ENCODE measurements around the gene CMTR1. TPM values are rescaled to one million over a fixed set of nuclear protein-coding genes. Genes with fewer than 3 reads are reported as not detected.

Gene CMTR1
- total and polyA plus RNA-seq, 8 donors, result 13.4 to 31.0 (median 17.2) TPM

GRCh38 chr6:37433657-37434271, 743 bp downstream of the CMTR1 start:
- Histone ChIP-seq H3K9me3 (no peaks in the 10 kb centered on the region), H3K4me3 (peak overlapping the region; percentile 73 to 88 (median 79)), H3K27me3 (no peaks in the 10 kb centered on the region), H3K4me1 (peaks cover 7 to 11% (median 10%) of the 10 kb centered on the region in 3 donors), H3K27ac (peak overlapping the region; percentile 69 to 79 (median 76)), H3K36me3 (peaks cover 0 to 12% (median 6%) of the 10 kb centered on the region in 3 donors)
- DNase-seq (peak in 1 of 6 donors; percentile 58), ATAC-seq (peak; percentile 38 to 55 (median 42)), FAIRE-seq (no peak)
- intact Hi-C loops (cut with DNase I), result no loop called here
- TF ChIP-seq, protein P1, sequence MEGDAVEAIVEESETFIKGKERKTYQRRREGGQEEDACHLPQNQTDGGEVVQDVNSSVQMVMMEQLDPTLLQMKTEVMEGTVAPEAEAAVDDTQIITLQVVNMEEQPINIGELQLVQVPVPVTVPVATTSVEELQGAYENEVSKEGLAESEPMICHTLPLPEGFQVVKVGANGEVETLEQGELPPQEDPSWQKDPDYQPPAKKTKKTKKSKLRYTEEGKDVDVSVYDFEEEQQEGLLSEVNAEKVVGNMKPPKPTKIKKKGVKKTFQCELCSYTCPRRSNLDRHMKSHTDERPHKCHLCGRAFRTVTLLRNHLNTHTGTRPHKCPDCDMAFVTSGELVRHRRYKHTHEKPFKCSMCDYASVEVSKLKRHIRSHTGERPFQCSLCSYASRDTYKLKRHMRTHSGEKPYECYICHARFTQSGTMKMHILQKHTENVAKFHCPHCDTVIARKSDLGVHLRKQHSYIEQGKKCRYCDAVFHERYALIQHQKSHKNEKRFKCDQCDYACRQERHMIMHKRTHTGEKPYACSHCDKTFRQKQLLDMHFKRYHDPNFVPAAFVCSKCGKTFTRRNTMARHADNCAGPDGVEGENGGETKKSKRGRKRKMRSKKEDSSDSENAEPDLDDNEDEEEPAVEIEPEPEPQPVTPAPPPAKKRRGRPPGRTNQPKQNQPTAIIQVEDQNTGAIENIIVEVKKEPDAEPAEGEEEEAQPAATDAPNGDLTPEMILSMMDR (IDR thresholded peaks at IDR 0.05), result no peak
- 5 to 6% methylated on average over 13 of the region's 13 CpGs for WGBS, 2 donors

DNA sequence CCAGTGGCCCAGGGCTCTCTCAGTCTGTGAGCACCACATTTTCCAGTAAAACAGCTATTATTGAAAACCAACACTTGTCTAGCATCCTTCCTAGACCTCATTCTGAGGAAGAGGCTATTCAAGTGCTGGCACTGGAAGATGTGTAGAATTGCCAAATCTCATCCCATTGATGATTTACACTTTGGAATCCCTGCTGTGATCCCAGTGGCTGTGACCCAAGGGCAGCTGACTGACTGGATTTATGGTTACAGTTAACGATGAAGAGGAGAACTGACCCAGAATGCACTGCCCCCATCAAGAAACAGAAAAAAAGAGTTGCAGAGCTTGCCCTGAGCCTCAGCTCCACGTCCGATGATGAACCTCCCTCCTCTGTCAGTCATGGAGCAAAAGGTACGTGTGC, 2.4 kb downstream of the CMTR1 start:
- no peak overlapping the region for H3K27ac ChIP-seq
- peaks cover 0 to 12% (median 6%) of the 10 kb centered on the region in 3 donors for H3K36me3 ChIP-seq
- no peak for DNase-seq
- TF ChIP-seq, protein P1 (IDR thresholded peaks at IDR 0.05), result no peak
- no peak overlapping the region for H3K4me3 ChIP-seq
- intact Hi-C loops (cut with DNase I), result no loop called here
- 75 to 77% methylated on average over 4 of the region's 4 CpGs for WGBS, 2 donors
- no peak for ATAC-seq
- no peaks in the 10 kb centered on the region for H3K9me3 ChIP-seq
- H3K27me3 ChIP-seq, result no peaks in the 10 kb centered on the region
- FAIRE-seq, result no peak
- H3K4me1 ChIP-seq, result peaks cover 11 to 22% (median 20%) of the 10 kb centered on the region in 3 donors

DNA sequence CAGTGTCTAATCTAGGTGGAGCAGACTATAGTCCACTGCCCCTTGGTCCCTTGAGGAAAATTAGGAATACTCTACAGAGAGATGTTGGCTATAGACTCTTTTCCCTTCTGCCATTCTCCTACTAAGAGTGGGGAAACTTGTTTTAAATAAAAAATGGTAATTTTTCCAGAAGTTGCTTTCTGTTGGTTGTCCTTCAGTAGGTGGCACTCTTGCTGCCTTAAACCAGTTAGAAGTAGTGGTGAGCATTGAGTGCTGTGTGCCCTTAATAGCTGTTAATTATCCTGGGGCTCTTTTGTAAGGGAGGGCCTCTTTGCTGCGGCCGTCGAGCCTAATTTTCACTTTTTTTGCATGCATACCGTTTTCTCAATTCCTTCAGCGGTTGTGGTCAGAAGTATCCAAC, 2.8 kb downstream of the CMTR1 start:
- Histone ChIP-seq H3K4me3 (no peak overlapping the region), H3K27ac (no peak overlapping the region), H3K4me1 (peaks cover 11 to 24% (median 22%) of the 10 kb centered on the region in 3 donors), H3K36me3 (peaks cover 0 to 12% (median 6%) of the 10 kb centered on the region in 3 donors), H3K27me3 (no peaks in the 10 kb centered on the region), H3K9me3 (no peaks in the 10 kb centered on the region)
- WGBS, 2 donors, result 83 to 85% methylated on average over 5 of the region's 5 CpGs
- ATAC-seq (no peak), FAIRE-seq (no peak), DNase-seq (no peak)
- TF ChIP-seq, protein P1 (IDR thresholded peaks at IDR 0.05), result no peak
- intact Hi-C loops (cut with DNase I), result no loop called here

DNA sequence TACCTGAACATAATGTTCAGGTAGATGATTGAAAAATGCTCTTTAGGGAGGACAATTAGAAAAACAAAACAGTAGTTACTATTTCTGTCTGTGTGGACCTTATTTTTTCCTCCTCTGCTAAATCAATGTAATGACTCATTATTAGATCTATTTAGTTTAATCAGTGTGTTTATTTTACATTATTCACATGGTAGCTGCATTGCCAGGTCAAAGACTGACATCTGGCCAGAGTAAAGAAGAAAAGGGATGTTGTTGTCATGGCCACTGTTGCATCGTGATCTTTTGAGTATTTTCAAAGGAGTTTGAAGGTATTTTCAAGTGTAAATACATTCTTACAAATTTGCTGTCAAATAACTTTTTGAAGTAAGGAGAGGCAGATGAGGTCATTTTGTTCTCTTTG, 5.9 kb downstream of the CMTR1 start:
- WGBS, 2 donors, result 16 to 27% methylated on average over 1 of the region's 1 CpG
- intact Hi-C loops (cut with DNase I), result no loop called here
- Histone ChIP-seq H3K4me3 (no peak overlapping the region), H3K27me3 (no peaks in the 10 kb centered on the region), H3K4me1 (peaks cover 20 to 34% (median 32%) of the 10 kb centered on the region in 3 donors), H3K9me3 (no peaks in the 10 kb centered on the region), H3K36me3 (peaks cover 0 to 14% (median 6%) of the 10 kb centered on the region in 3 donors), H3K27ac (peak overlapping the region in 1 of 4 donors; percentile 15)
- ATAC-seq, result peak; percentile 41 to 74 (median 58)
- no peak for FAIRE-seq
- DNase-seq, result no peak
- TF ChIP-seq, protein P1 (IDR thresholded peaks at IDR 0.05), result no peak

DNA sequence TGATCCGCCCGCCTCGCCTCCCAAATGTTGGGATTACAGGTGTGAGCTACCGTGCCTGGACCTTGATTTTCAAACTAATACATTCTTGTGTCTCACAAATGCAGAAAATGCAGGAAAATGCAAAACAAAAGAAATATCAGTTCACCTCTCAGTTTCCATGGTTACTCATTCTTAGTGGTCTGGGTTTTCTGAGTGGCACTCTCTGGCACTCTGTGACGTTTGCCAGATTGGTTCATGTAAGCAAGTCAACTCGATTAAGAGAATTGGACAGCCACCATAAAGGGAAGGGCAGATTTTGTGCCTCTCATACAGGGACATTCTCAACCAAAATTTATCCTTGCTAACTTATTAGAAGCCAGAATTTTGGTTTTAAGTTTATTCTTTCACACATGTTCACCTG, 8.6 kb downstream of the CMTR1 start:
- Histone ChIP-seq H3K4me3 (no peak overlapping the region), H3K4me1 (peaks cover 13 to 34% (median 28%) of the 10 kb centered on the region in 3 donors), H3K36me3 (peaks cover 0 to 26% (median 6%) of the 10 kb centered on the region in 3 donors), H3K9me3 (no peaks in the 10 kb centered on the region), H3K27me3 (no peaks in the 10 kb centered on the region), H3K27ac (peak overlapping the region in 1 of 4 donors; percentile 60)
- FAIRE-seq (no peak), ATAC-seq (no peak), DNase-seq (no peak)
- TF ChIP-seq, protein P1 (IDR thresholded peaks at IDR 0.05), result no peak
- intact Hi-C loops (cut with DNase I), result no loop called here
- whole genome bisulfite sequencing, 2 donors, result 73 to 74% methylated on average over 6 of the region's 6 CpGs

Measured in pancreas (tissue), 10 donors.